HT1080 (cell line): ENCODE data around the gene TGM2. TPM values are rescaled to one million over a fixed set of nuclear protein-coding genes. Genes with fewer than 3 reads are reported as not detected.

Experiments used
- DNase-seq: peaks from one replicate; pipeline ENCODE4 v3.0.0-alpha.2; 2015; ENCODE audit warnings: low read depth
- total RNA-seq: library from RNA; depleted of rRNA; stranded (reverse); fragments of >200 nt; shearing (Covaris generic); gene quantifications from 2 replicates; pipeline ENCODE4 v1.2.3, GENCODE V29; 2014

Gene TGM2
- total RNA-seq, 1 experiment from 2014 or later: 146 TPM

DNA sequence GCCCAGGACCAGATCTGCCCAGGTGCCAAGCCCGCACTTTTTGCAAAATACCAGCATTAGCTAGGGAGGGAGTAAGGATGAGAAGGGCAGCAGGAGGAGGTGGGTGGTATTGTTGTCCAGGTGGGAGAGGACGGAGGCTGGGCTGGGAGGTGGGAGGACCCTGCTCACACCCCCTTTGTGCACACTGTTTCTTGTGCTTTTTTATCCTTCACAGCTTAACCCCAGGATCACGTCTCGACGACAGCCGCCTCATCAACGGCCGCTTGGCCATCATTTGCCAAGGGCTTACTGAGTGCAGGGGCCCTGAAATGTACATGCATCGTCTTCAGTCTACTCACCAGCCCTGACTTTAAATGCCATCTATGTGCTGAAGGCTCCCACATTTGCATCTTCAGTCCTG lies 12.1 kb upstream of the TGM2 start:
- no peak for DNase-seq

DNA sequence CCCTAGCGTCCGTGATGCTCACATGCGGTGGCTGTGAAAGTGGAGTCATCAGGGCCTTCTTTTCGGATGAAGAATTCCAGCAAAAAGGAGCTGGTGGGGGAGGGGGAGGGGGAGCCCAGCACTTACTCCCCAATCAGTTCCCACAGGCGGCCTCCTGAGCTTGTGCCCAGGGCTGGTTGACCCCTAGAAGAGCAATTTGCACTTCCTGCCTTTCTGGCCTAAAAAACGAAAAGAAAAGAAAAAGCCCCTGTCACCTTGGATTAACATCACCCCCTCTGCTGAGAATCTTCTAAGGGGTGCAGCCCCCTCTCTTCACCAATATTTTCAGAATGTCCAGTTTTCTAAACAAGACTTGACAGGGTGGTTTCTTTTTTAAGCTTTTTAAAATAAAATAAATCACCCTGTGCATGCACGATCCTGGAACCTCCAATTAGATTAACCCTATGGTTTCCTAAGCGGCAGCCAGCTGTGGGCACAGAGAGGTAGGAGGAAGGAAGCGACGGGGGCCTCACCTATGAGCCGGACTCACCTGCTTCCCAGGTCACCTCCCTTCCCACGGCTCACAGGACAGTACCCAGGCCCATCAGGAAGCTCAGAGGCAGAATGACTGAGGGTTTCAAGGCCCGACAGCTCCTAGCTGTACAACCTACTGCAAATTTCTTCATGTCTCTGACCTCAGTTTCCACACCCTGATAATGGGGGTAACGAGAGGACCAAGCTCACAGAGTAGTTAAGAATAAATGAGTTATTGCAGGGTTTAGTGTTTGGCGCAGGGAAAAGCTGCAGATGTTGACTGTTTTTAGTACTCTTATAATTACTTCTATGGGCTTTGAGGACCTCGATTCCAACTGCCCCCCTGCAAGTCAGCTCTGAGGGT lies 10.5 kb upstream of the TGM2 start:
- DNase-seq: no peak

DNA sequence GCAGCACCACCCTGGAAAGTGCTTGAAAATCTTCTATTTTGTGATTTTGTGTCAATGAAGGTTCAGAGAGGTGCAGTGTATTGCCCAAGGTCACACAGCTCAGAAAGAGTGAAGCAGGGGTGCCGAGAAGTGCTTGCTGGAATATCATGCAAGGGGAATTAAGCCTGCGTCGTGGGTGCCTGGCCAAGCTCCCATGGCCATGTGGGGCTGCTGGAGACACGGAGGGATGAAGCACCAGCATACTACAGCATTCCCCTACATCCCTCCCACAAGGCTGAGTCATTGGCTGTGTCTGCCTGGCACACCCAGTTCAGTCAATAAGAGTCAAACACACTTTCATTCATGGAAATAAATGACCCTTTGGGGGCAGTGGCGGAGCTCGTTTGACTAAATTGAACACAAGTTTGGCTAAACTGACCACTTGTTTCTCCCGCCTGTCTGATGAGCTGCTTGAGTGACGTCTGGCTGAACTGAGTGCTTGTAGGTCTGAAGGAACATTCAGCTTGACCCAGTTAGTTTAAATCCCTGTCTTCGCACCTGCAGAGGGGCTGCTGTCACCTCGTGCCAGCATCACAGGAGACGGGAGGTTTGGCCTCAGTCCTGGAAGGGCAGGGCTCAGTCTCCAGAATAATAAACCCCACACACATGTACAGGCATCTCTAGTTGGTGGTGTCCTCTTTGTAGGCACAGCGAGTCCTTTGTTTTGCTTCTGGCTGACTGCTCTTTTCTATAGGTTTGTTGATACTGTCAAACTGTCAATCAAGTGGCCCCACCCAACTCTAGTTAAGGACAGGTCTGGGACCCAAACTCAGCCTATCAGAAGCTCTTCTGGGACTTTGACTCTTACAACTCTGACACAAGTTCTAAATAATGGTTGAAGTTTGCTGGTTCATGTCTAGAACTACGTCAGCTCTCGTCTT lies 8.4 kb upstream of the TGM2 start:
- DNase-seq: peak; percentile 97

DNA sequence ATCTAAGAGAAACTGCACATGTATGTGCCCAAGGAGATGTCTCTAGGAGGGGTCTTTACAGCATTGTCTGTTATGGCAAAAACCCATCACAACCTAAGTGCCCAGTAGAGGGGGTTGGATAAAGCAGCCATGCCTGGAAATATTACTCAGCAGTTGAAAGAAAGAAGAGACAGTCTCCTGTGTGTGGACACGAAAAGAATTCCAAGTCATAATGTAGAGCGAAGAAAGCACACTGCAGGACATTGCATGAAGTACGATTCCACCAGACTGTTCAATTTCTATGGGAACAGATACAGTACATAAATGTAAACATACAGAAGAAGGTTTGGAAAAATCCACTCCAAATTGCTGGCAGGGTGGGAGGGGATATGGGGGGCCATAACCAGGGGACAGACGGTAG lies 7.3 kb upstream of the TGM2 start:
- peak; percentile 58 for DNase-seq

DNA sequence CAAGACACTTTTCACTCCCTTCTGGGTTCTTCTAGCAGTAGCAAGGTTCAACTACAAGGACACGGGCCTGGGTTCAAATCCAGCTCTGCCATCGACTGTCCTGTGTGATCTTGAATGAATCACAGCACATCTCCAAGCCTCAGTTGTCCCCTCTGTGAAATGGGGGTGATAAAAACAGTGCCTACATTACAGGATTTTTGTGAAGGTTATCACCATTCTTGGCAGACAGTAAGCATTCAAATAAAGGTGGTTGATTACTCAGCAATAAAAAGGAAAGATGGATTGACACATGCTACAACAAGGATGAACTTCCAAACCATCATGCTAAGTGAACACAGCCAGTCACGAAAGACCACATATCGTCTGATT lies 6.6 kb upstream of the TGM2 start:
- DNase-seq: no peak

DNA sequence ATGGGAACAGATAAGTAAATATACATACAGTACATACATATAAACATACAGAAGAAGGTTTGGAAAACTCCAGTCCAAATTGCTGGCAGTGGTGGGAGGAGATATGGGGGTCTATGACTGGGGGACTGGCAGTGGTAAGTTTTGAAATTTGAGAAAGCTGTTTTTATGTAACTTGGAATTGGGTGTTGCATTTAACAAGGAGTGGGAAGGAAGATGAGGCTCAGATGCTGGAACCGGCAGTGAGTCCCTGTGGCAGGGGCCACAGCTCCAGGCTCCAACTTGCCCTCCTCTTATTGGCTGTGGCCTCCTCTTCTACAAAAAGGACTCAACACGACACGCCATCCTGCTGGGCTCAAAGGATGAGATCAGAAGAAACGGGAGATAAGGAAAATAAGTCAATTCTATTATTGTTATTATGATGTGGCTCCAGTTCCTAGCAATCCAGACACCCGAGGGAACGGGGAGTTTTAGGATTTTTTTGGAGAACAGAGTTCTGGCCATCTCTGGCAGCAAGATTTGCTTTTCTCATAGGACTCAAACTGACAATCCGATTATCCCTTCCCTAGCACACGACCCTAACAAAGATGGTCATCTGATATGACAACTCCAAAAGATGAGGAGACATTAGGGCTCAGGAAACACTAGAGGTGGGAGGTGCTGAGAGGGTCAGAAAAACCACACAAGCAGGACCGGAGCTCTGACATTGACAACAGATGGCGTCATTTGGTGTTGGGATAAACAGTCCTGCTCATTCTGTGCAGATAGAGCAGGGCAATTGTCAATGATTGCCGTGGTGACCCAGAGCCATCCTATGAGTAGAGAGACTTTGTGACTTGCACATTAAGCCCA lies 6.0 kb upstream of the TGM2 start:
- no peak for DNase-seq

DNA sequence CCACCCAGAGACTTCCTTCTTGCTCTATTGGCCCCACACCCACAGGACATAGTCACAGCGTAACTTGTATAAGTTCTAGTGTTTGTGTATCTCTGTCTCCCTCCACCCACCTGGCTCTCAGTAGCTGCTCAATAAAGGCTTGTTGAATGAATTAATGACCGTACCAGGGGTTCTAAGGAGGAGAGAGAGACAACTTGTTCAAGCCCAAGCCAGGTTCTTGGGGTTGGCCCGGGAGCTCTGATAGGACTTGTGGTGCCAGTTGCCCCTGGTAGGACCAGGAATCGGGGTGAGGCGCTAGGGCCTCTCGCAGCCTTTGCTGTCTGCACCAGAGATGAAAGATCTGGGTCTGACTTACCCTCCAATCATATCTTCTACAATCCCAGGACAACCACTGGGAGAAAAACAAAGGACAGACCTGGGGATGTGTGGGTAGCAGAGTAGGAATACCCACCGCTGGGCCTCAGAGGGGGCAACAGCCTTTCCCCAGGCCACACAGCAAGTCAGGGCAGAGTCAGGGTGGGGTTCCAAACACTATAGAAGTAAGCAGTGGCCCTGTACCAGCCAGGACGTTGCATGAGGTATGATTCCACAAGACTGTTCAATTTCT lies 5.3 kb upstream of the TGM2 start:
- DNase-seq: no peak

DNA sequence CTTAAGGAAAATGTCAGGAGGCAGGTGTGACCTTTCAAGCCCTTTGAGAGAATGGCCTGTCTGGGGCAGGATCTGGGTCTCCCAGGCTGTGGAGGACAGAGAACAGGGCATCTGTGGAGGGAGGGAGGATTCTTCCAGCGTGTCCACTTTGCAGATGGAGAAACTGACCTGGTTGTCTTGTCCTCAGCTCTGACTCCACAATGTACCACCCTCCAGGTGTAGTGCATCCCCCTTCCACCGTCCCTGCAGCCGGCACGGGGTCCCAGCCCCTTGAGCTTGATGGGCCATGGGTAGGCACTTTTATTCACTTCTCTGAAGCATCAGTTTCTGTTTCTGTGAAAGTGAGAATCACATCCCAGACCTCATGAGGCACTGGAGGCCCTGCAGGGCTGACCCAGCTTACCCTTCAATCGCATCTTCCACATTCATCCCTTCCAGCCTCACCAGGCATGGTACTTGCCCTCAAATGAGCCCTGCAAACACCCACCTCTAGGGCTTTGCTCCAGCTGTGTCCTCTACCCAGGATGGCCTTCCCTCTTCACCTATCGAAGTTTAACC lies 4.6 kb upstream of the TGM2 start:
- no peak for DNase-seq

DNA sequence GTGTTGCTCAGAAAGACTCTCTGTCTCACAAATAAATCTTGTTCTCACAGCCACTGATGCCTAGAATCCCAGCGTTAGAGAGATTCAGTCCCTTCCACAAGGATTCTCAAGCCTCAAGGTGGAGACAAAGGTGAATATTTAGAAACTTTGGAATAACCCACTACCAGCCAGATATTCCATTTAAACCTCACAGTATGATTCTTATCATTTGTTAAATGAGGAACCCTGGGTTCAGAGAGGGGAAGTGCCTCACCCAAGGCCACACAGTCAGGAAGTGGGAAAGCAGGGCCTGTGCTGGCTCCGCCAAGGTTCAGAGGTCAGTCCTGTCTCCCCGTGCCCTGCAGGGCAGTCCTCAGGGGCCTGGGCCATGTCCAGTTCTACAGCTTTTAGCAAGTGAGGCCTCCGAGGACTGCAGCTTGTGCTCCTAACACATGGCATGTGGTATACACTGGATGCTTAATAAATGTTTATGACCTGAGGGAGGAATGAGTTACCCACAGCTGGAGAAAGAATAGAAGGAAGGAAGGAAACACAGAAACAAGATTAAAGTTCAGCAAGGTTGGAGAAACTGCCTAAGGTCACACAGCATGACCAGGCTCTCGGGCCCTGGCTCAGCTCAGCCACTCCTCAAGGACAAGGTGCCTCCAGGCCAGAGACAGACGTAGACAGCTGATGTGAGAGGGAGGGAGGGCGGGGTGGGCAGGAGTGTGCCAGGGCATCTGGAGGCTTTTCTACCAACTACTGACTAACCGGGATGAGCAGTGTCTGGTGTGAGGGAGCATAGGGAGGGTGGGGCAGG lies 3.9 kb upstream of the TGM2 start:
- DNase-seq: peak; percentile 37

DNA sequence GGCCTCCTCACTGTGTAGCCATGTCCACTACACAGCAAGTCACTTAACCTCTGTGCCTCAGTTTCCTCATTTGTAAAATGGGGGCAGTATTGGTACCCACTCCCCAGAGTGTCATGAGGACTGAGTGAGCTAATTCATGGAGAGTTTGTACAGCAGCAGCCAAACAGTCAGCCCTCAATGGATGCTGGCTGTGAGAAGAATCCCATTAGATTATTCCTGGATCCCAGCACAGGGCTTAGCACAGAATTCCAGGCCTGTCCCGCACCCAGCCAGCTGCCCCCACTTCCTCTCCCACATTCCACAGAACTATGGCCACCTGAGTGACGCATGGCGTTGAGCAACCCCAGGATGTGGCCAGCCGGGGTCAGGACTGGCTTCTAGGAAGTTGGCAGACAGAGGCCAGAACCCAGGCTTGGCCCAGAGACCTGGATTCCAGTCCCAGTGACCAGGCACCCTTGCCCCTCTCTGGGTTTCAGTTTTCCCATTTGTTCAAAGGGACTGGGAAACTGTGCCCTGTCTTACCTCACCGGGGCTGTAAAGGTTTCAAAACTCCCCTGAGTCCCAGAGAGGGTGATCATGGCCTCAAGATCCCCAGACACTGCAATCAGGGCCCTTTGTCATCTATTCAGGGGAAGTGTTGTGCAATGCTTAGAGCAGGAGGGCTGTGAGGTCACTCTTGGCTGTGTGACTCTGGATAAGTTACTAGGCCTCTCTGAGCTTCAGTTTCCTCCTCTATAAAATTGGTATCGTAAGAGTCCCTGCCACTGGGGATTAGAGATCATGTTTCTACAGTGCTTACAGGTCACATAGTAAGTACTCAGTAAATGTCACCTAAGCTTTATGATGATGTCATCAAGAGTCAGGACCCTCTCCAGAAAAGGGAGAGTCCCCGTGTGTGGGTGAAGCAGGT lies 3.0 kb upstream of the TGM2 start:
- DNase-seq: peak; percentile 99

DNA sequence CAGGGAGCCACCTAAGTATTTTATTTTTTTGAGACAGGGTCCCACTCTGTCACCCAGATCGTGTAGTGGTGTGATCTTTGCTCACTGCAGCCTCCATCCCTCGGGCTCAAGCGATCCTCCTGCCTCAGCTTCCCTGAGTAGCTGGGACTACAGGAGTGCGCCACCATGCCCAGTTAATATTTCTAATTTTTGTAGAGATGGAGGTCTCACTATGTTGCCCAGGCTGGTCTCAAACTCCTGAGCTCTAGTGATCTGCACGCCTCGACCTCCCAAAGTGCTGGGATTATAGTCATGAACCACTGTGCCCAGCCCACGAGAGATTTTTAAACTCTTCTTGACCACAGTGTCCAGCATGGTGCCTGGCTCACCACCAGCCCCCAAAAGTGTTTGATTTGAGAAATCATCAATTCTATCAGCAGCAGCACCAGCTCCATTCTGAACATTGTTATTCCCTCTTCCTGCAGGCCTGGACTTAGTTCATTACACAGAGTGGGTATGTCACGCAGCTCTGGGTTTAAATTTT lies 2.3 kb upstream of the TGM2 start:
- DNase-seq: no peak

DNA sequence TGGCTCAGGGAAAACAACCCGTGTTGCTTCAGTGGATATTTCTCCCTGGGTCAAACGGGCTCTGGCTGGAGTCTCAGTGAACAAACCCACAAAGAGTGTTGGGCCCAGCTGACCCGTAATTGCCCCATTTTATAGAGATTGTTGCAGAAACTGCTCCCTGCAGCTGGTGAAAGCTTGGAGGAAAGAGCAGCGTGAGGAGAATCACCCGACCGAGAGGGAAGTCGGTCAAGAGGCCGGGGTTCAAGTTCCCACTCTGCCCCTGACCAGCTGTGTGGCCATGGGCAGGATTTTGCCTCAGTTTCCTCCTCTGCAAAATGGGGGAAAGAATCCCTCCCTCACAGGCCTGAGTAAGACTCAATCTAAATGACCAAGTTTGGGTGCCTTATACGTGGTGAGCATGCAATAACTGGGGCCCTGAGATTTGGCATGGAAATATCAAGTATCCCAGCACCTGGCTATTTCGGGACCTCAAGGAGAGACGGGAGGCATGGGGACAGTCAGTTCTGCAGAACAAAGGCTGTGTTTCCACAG lies 1.7 kb upstream of the TGM2 start:
- DNase-seq: no peak

DNA sequence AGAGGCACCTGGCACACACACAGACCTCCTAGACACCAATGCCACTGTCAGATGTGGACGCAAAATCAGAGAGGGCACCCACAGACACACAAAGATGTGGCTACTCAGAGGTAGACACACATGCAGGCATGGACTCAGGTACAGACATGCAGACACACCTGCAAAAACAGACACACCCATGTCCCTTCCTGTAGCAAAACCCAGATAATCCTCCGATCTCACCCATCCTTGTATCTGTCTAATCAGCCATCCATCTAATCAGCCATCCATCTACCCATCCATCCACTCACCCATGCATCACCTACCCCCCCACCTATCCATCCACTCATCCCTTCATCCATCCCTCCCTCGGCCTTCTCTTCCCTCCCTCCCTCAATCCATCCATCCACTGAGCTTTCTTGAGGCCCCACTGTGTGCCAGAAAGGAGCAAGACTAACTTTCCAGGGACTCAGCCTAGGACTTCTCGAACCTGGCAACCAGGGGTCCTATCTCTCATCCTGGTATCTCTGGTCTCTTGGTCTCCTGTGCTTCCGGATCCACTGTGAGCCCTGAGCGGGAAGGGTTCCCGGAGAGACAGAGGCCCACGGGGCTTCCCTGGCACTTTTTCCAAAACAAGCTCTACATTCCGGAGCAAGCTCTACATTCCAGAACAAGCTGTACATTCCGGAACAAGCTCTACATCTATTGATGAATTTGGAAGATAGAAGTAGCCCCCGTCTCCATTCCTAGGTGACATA lies 1.1 kb upstream of the TGM2 start:
- DNase-seq: no peak

DNA sequence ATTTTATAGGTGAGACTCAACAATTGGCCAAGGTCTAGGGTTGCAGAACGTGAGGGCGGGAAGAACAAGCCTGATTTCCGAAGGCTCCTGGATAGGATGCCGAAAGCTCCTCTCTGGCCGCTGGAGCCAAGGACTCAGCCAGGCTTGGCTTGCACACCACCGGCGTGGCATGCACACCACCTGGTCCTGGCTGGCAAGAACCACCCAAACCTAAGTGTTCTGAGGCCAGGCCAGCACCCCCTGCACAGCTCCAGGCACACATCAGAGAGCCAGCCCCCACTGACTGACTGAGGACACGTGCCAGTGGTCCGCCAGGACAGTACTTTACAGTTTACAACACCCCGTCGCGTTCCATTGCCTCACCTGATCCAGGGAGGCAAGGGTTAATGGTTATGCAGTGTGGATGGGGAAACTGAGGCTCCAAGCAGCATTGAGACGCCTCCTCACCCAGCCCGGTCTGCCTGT lies 414 bp downstream of the TGM2 start:
- DNase-seq: no peak

DNA sequence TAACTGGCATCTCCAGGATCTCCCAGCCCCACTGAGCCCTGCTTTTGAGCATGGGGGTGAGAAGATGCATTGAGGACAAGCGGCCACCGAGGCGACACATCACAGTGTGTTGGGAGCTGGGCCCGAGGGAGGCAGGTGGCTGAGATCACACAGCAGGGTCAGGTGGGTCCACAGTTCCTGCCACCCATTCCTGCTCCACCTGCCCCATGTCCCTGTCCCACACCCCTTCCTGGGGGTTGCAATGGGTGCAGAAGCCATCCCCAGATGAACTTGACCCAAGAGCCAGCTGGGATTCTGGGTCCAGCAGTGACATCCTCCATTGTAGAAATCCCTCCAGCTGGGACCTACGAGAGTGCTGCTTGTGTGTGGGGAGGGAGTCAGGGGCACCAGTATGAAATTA lies 1.0 kb downstream of the TGM2 start:
- no peak for DNase-seq

DNA sequence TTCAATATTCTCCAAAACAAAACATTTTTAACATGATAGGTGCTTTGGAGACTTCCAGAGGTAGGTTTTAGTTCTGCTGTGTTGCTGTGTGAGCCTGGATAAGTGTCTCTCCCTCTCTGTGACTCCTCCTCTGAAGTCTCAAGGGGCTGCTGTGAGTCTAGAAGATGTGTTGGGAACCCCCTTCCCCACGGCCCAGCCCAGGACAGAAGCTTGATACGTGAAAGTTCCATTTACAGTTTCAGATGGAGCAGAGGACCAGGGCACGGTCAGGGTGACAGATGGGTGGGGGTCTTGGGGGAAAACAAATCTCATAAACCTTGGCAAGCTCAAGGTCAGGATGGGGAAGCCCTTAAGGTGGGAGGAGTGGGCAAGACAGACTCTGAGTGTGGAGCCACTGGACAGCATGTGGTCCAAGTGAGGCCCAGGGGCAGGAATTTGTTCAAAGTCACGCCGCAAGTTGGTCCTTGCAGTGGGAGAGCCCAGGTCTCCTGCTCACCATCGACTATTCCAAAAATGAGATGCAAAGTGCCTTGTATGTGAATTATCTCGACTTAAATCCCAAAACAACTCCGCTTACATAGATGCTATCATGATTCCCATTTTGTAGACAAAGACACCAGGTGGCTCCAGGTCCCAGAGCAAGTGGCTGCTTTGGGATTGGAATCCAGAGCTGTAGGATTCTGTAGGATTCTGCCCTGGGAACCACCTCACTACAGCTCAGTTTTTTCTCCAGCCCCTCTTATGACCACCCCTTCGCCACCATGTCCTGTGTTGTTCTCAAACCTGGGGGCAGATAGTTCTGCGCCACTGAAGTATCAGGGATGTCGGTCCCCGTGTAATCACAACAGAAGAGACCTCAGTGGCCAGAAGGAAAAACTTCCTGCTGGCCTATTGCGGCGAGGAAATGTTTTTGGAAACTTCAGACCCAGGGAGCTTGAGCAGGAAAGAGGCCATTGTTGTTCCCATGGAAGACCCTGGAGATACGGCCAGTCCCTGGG lies 1.9 kb downstream of the TGM2 start:
- DNase-seq: no peak
